Smooth muscle cell (in vitro differentiated cells): ENCODE data around the gene FAM163A. TPM values are rescaled to one million over a fixed set of nuclear protein-coding genes. Genes with fewer than 3 reads are reported as not detected.

ENCODE experiments used
- DNase-seq: peaks from one replicate; lab custom pipeline; 2025; ENCODE audit not compliant: unreplicated experiment; lab: John Stamatoyannopoulos, UW
- H2AFZ ChIP-seq: fragments of 200-600 bp; sonication (generic); 2 replicates; pipeline ENCODE4 v1.6.0; 2016; ENCODE audit warnings: antibody characterized with exemption, low read depth, mild to moderate bottlenecking
- H3F3A ChIP-seq: fragments of 200-600 bp; sonication (generic); 2 replicates; pipeline ENCODE4 v1.6.0; 2017; ENCODE audit warnings: antibody characterized with exemption, low read depth
- H3K27ac ChIP-seq: fragments of 200-600 bp; sonication (generic); 2 replicates; pipeline ENCODE4 v1.5.1; 2016; ENCODE audit warnings: low read depth, mild to moderate bottlenecking
- H3K27me3 ChIP-seq: fragments of 200-600 bp; sonication (generic); 2 replicates; pipeline ENCODE4 v1.6.1; 2016; ENCODE audit warnings: low read depth, mild to moderate bottlenecking
- H3K36me3 ChIP-seq: fragments of 200-600 bp; sonication (generic); 2 replicates; pipeline ENCODE4 v1.5.1; 2016; ENCODE audit warnings: low read depth
- H3K4me1 ChIP-seq: fragments of 200-600 bp; sonication (generic); 2 replicates; pipeline ENCODE4 v1.5.1; 2016; ENCODE audit warnings: low read depth
- H3K4me2 ChIP-seq: fragments of 200-600 bp; sonication (generic); 2 replicates; pipeline ENCODE4 v1.6.0; 2016; ENCODE audit warnings: mild to moderate bottlenecking
- H3K4me3 ChIP-seq: fragments of 200-600 bp; sonication (generic); 2 replicates; pipeline ENCODE4 v1.5.1; 2016; ENCODE audit warnings: mild to moderate bottlenecking
- H3K79me2 ChIP-seq: fragments of 200-600 bp; sonication (generic); 2 replicates; pipeline ENCODE4 v1.6.0; 2016; ENCODE audit warnings: low read depth, mild to moderate bottlenecking
- H3K9ac ChIP-seq: fragments of 200-600 bp; sonication (generic); 2 replicates; pipeline ENCODE4 v1.6.0; 2016; ENCODE audit warnings: low read depth
- H3K9me3 ChIP-seq: fragments of 200-600 bp; sonication (generic); replicated peaks from 2 replicates; pipeline ENCODE4 v1.5.1; 2016; ENCODE audit warnings: low read depth
- H4K20me1 ChIP-seq: fragments of 200-600 bp; sonication (generic); 2 replicates; pipeline ENCODE4 v1.6.0; 2016; ENCODE audit warnings: low read depth
- CTCF ChIP-seq: fragments of 200-600 bp; sonication (generic); IDR thresholded peaks from 2 replicates; pipeline ENCODE4 v1.5.1; 2017; ENCODE audit warnings: borderline replicate concordance, mild to moderate bottlenecking, antibody characterized with exemption; ENCODE audit not compliant: insufficient read depth, poor library complexity, severe bottlenecking
- WGBS: methylation state at CpG from one replicate; pipeline ENCODE4 v1.1.7; 2016; ENCODE audit warnings: low lambda C conversion rate; 5-methylcytosine and 5-hydroxymethylcytosine counted together
- polyA plus RNA-seq: library from polyadenylated mRNA; unstranded; fragments of >200 nt; fragmentation: Nextera tagmentation; extraction: Ambion mirVana; gene quantifications from 2 replicates; pipeline ENCODE4 v1.2.1, GENCODE V29; 2016
- total RNA-seq: library from RNA; depleted of rRNA; stranded (reverse); fragments of >200 nt; gene quantifications from 2 replicates; pipeline ENCODE4 v1.2.3, GENCODE V29; 2014

FAM163A gene
- total and polyA plus RNA-seq, 2 experiments from 2014 or later = not detected

GRCh38 chr1:179788259-179788658 is 45.2 kb downstream of the FAM163A start:
- H3K27ac ChIP-seq = no peak overlapping the region
- no peak overlapping the region for H3K4me2 ChIP-seq
- no peak for DNase-seq
- no peak overlapping the region for H3K4me3 ChIP-seq
- no peak for TF ChIP-seq CTCF
- no peaks in the 10 kb centered on the region for H3K9me3 ChIP-seq
- H3K27me3 ChIP-seq = peaks cover 15% of the 10 kb centered on the region
- H3K36me3 ChIP-seq = no peaks in the 10 kb centered on the region
- no peaks in the 10 kb centered on the region for H4K20me1 ChIP-seq
- no peaks in the 10 kb centered on the region for H3F3A ChIP-seq
- H3K79me2 ChIP-seq = no peaks in the 10 kb centered on the region
- no peak overlapping the region for H3K9ac ChIP-seq
- no peaks in the 10 kb centered on the region for H3K4me1 ChIP-seq
- 45% methylated on average over 6 of the region's 6 CpGs for WGBS
- H2AFZ ChIP-seq = no peak overlapping the region

DNA sequence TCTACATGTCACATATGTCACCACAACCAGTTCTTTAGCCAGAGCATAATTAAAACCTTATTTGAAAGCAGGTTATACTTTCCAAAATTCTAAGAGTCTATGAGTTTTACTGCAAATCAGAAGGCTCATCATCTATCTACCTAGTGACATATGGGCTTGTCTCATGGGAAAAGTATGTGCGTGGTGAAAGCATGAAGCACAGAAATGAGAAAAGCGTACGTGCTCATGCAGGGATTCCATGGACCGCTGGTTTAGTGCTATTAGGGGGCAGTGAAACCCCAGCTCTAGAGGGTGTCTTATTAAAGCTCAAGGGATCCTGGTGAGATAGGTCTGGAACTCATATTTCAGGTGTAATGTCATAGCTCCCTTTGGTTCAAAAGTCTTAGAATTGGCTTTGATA is 50.2 kb downstream of the FAM163A start:
- 83% methylated on average over 4 of the region's 4 CpGs for WGBS
- H3K36me3 ChIP-seq = no peaks in the 10 kb centered on the region

DNA sequence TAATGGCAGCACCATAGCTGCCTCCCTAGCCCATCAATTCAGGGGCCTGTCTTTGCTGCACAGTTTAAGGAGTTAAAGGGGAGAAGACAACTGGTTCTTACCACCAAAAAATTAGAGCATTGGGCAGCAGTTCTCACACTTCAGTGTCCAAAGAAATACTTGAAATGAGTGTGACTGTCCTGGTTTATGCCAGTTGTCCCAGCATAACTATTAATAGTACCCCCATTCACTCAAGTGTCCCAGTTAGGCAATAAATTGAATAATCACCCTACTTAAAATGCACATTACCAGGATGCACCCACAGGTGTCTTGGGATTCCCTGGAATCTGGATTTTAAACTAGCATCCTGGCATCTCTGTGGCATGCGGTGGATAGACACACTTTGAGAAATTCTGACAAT is 51.1 kb downstream of the FAM163A start:
- Histone ChIP-seq H3K4me1 (no peaks in the 10 kb centered on the region), H3F3A (no peaks in the 10 kb centered on the region), H3K4me2 (no peak overlapping the region), H3K9ac (no peak overlapping the region), H3K9me3 (no peaks in the 10 kb centered on the region), H3K79me2 (no peaks in the 10 kb centered on the region), H4K20me1 (peaks cover 3% of the 10 kb centered on the region), H3K4me3 (no peak overlapping the region), H3K36me3 (no peaks in the 10 kb centered on the region), H3K27ac (no peak overlapping the region), H3K27me3 (peaks cover 25% of the 10 kb centered on the region), H2AFZ (no peak overlapping the region)
- TF ChIP-seq CTCF = no peak
- no peak for DNase-seq
- 81% methylated on average over 1 of the region's 1 CpG for WGBS

More for the DNA sequence above, 50.2 kb downstream of the FAM163A start:
- Histone ChIP-seq H3K9me3 (no peaks in the 10 kb centered on the region), H3K4me2 (no peak overlapping the region), H3K27me3 (peaks cover 25% of the 10 kb centered on the region), H3K4me1 (no peaks in the 10 kb centered on the region), H3K79me2 (no peaks in the 10 kb centered on the region), H2AFZ (no peak overlapping the region), H3F3A (no peaks in the 10 kb centered on the region), H4K20me1 (peaks cover 3% of the 10 kb centered on the region), H3K9ac (no peak overlapping the region), H3K4me3 (no peak overlapping the region), H3K27ac (no peak overlapping the region)
- no peak for TF ChIP-seq CTCF
- no peak for DNase-seq

DNA sequence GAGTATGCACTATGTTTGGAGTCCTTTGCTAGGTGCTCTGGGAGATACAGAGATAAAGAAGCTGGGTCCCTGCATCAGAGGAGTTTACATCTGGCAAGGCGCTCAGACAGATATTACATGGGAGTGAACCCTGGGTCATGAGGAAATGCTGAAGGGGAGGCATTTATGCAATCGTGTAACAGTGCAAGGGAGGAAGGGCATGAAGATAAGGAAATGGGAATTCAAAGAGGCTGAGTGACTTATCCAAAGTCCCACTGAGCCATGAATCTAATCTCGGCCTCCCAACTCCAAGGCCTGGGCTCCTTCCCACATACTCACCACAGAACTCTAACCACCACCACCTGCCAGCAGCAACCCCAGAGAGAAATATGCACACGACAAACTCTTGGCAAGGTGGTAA is 51.6 kb downstream of the FAM163A start:
- Histone ChIP-seq H3K27me3 (peaks cover 28% of the 10 kb centered on the region), H2AFZ (no peak overlapping the region), H3K9me3 (no peaks in the 10 kb centered on the region), H3K79me2 (no peaks in the 10 kb centered on the region), H3K4me3 (no peak overlapping the region), H4K20me1 (peaks cover 3% of the 10 kb centered on the region), H3K9ac (no peak overlapping the region), H3K36me3 (no peaks in the 10 kb centered on the region), H3K4me1 (no peaks in the 10 kb centered on the region), H3K4me2 (no peak overlapping the region), H3K27ac (no peak overlapping the region), H3F3A (no peaks in the 10 kb centered on the region)
- DNase-seq = no peak
- no peak for TF ChIP-seq CTCF
- 28% methylated on average over 4 of the region's 4 CpGs for WGBS
